ENCODE results near the gene HRG. TPM values are rescaled to one million over a fixed set of nuclear protein-coding genes. Genes with fewer than 3 reads are reported as not detected.
A peak's percentile ranks its signal among the peaks of the same experiment; 100 is the strongest.

Gene HRG
- total and polyA plus RNA-seq, 2 of the 4 experiments (the other 2 are of a cell fraction) = not detected

DNA sequence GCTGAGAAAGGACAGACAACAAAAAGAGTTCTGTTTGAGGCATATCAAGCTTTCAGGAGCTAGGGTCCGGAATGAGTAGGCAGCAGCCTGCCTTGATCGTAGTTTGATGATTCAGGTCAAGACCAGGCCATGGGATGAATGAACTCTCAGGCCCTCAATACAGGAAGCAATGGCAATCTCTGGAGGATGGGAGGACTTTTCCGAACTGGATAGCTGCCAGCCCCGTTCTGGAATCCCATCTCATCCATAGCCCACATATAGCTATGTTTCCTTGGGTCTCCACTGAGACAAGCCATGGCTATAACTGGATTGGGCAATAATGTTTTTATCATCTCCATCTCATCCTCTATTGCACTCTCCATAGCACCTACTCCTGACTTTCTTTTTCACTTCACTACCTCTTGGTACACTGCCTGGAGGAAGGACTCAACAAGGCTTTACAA, 40.2 kb upstream of the HRG start:
- no TSS peak for BruUV-seq (replicated peaks)
- ChIA-PET POLR2A (ENCODE audit: unreplicated experiment) (no interaction called here), CTCF (interaction anchor here (1.7 kb wide), 1 partner anchor 8 kb away, joined by 7 read pairs; no protein-coding TSS in a partner anchor)
- Histone ChIP-seq H3K27ac (ENCODE audit: insufficient read depth, low read length) (no peak overlapping the region), H3K9me3 (ENCODE audit: control insufficient read depth, insufficient read depth, low read length) (no peaks in the 10 kb centered on the region), H2BK20ac (ENCODE audit: low read depth, low read length) (no peak overlapping the region), H3K79me1 (ENCODE audit: low read depth in 1 of 2, low read length in 2 of 2) (no peaks in the 10 kb centered on the region), H3K9me1 (ENCODE audit: insufficient read depth, low read length) (no peaks in the 10 kb centered on the region), H3K27me3 (ENCODE audit: control insufficient read depth, insufficient read depth, low read length) (peaks cover 5% of the 10 kb centered on the region), H4K5ac (ENCODE audit: low read depth, low read length) (no peak overlapping the region), H2AK5ac (ENCODE audit: low read depth, low read length) (no peak overlapping the region), H2BK120ac (ENCODE audit: low read depth, low read length) (no peak overlapping the region), H2BK5ac (ENCODE audit: low read depth, low read length, poor library complexity, severe bottlenecking) (no peak overlapping the region), H3K4me1 (ENCODE audit: control insufficient read depth, insufficient read depth, low read length) (no peaks in the 10 kb centered on the region), H3K9ac (ENCODE audit: low read depth, low read length) (no peak overlapping the region), H2AK9ac (replicated peaks; ENCODE audit: low read depth, low read length, poor library complexity) (no peak overlapping the region), H3K14ac (replicated peaks; ENCODE audit: low read depth, low read length) (no peak overlapping the region), H4K20me1 (ENCODE audit: insufficient read depth, low read length) (no peaks in the 10 kb centered on the region), H4K91ac (ENCODE audit: insufficient read depth, low read depth, low read length) (no peak overlapping the region), H3K18ac (ENCODE audit: low read depth, low read length) (no peak overlapping the region), H3K23ac (ENCODE audit: low read depth, low read length) (no peak overlapping the region), H4K8ac (ENCODE audit: low read depth in 2 of 2, low read length in 2 of 2) (no peak overlapping the region), H3K4ac (ENCODE audit: low read depth, low read length) (no peak overlapping the region), H3K36me3 (ENCODE audit: control insufficient read depth, insufficient read depth, low read length) (no peaks in the 10 kb centered on the region), H2AFZ (replicated peaks; ENCODE audit: low read length, poor library complexity) (peak overlapping the region; percentile 11), H2BK15ac (ENCODE audit: low read depth, low read length) (no peak overlapping the region), H3K56ac (ENCODE audit: extremely low read depth, insufficient read depth, low read length) (no peak overlapping the region), H3K4me3 (ENCODE audit: insufficient read depth, low read depth, low read length) (no peak overlapping the region), H3K4me2 (ENCODE audit: low read depth, low read length) (no peak overlapping the region)
- dilution Hi-C loops (cut with HindIII; ENCODE audit: low sequenced_read_pairs, unreplicated experiment) = no loop called here
- no peak for DNase-seq
- no CpG with 5 or more reads among the region's 4 CpGs for WGBS, 2 experiments (ENCODE audit: extremely low coverage in 2 of 2, insufficient read length in 1 of 2)
- in situ Hi-C loops (cut with MboI; ENCODE audit: low sequenced_read_pairs) = no loop called here
- TF ChIP-seq, protein P1, sequence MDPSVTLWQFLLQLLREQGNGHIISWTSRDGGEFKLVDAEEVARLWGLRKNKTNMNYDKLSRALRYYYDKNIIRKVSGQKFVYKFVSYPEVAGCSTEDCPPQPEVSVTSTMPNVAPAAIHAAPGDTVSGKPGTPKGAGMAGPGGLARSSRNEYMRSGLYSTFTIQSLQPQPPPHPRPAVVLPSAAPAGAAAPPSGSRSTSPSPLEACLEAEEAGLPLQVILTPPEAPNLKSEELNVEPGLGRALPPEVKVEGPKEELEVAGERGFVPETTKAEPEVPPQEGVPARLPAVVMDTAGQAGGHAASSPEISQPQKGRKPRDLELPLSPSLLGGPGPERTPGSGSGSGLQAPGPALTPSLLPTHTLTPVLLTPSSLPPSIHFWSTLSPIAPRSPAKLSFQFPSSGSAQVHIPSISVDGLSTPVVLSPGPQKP (IDR thresholded peaks at IDR 0.05; ENCODE audit: borderline replicate concordance, low read depth, low read length) = no peak
- TF ChIP-seq BHLHE40 (IDR thresholded peaks at IDR 0.05; ENCODE audit: low read depth, low read length) (no peak), RCOR1 (IDR thresholded peaks at IDR 0.05; ENCODE audit: insufficient replicate concordance, low read length) (no peak), POLR2A (IDR thresholded peaks at IDR 0.05; ENCODE audit: low read depth, low read length) (no peak), NFE2L2 (IDR thresholded peaks at IDR 0.05; ENCODE audit: low read depth, low read length) (no peak), FOS (IDR thresholded peaks at IDR 0.05; ENCODE audit: low read depth, low read length) (no peak), CHD1 (IDR thresholded peaks at IDR 0.05; ENCODE audit: low read depth, low read length) (no peak), RFX5 (IDR thresholded peaks at IDR 0.05; ENCODE audit: low read depth, low read length) (no peak), CEBPB (IDR thresholded peaks at IDR 0.05; ENCODE audit: low read depth, low read length) (no peak)
- TF ChIP-seq, protein P2, sequence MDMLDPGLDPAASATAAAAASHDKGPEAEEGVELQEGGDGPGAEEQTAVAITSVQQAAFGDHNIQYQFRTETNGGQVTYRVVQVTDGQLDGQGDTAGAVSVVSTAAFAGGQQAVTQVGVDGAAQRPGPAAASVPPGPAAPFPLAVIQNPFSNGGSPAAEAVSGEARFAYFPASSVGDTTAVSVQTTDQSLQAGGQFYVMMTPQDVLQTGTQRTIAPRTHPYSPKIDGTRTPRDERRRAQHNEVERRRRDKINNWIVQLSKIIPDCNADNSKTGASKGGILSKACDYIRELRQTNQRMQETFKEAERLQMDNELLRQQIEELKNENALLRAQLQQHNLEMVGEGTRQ (IDR thresholded peaks at IDR 0.05; ENCODE audit: low read depth, low read length) = no peak
- no peak for ATAC-seq (ENCODE audit: low read depth)
- intact Hi-C loops (cut with micrococcal nuclease) = no loop called here
